ENCODE measurements around the gene MRPL52.

The MRPL52 gene

GRCh38 chr14:22884076-22884737, 54.5 kb downstream of the MRPL52 start:
- no peak for DNase-seq

Data from right forelimb (tissue), 1 donor.